Panc1 (cell line): ENCODE results near the gene NET1. TPM values are rescaled to one million over a fixed set of nuclear protein-coding genes. Genes with fewer than 3 reads are reported as not detected.

Experiments
- ATAC-seq: fragments of 200-7000 bp; cut with Tn5 transposase; 2 replicates; pipeline ENCODE4 v1.9.1; 2020; ENCODE audit warnings: mild to moderate bottlenecking, moderate library complexity
- BruUV-seq: library from RNA; stranded (reverse); fragments of 400-500 nt; replicated peaks from 2 replicates; lab custom pipeline; 2021; lab: Mats Ljungman, UMichigan
- CTCF ChIA-PET: fragments of 300-600 bp; sonication (Branson Sonifier 250); formaldehyde crosslinking; loops from one replicate; lab custom pipeline; 2022; ENCODE audit warnings: antibody characterized with exemption; lab: Charles Lee
- POLR2A ChIA-PET: fragments of 300-600 bp; sonication (Branson Sonifier 250); formaldehyde crosslinking; loops from one replicate; lab custom pipeline; 2022; ENCODE audit warnings: antibody characterized with exemption; lab: Charles Lee
- DNase-seq: peaks from one replicate; pipeline ENCODE4 v3.0.0-alpha.2; 2010; ENCODE audit warnings: low read depth, low spot score
- H3K27ac ChIP-seq: 2 replicates; pipeline ENCODE4 v1.5.1; 2011; ENCODE audit warnings: mild to moderate bottlenecking, low read length, inconsistent platforms
- H3K27me3 ChIP-seq: fragments of 200-500 bp; sonication (Bioruptor generic); 2 replicates; pipeline ENCODE4 v1.6.0; 2014; ENCODE audit warnings: low read length, inconsistent platforms; ENCODE audit not compliant: control insufficient read depth, insufficient read depth
- H3K36me3 ChIP-seq: fragments of 200-500 bp; sonication (Bioruptor generic); 2 replicates; pipeline ENCODE4 v1.5.1; 2014; ENCODE audit warnings: inconsistent platforms, mild to moderate bottlenecking, low read length, moderate library complexity; ENCODE audit not compliant: control insufficient read depth, insufficient read depth
- H3K4me1 ChIP-seq: 2 replicates; pipeline ENCODE4 v1.5.1; 2011; ENCODE audit warnings: inconsistent platforms, mild to moderate bottlenecking, low read length, moderate library complexity; ENCODE audit not compliant: control insufficient read depth, insufficient read depth
- H3K4me3 ChIP-seq, 2 experiments: 2 replicates each; pipeline ENCODE4 v1.5.1; 2011 to 2012; ENCODE audit warnings: low read depth in 2 of 2, low read length in 2 of 2, mild to moderate bottlenecking in 2 of 2, inconsistent platforms in 1 of 2, moderate library complexity in 1 of 2
- H3K9me3 ChIP-seq: fragments of 200-500 bp; sonication (Bioruptor generic); 2 replicates; pipeline ENCODE4 v1.5.1; 2014; ENCODE audit warnings: low read depth, mild to moderate bottlenecking, inconsistent platforms, low read length, moderate library complexity; ENCODE audit not compliant: control insufficient read depth, insufficient read depth
- POLR2AphosphoS5 ChIP-seq: IDR thresholded peaks from 2 replicates; pipeline ENCODE4 v1.6.1; 2012; ENCODE audit warnings: mild to moderate bottlenecking, low read depth, low read length, moderate library complexity
- SIN3A ChIP-seq: IDR thresholded peaks from 2 replicates; pipeline ENCODE4 v1.6.1; 2012; ENCODE audit warnings: low read depth, mild to moderate bottlenecking, low read length, moderate library complexity, borderline replicate concordance; ENCODE audit not compliant: insufficient read depth
- TCF7L2 ChIP-seq: IDR thresholded peaks from 2 replicates; pipeline ENCODE4 v1.6.1; 2011; ENCODE audit warnings: mild to moderate bottlenecking, low read depth, low read length, inconsistent platforms
- in situ Hi-C: cut with HindIII; loops from 2 replicates; pipeline ENCODE4 v1.10.0; 2016; ENCODE audit warnings: low sequenced_read_pairs, low pct_unique_long_range_greater_than_20kb
- intact Hi-C: fragments of 100-400 bp; cut with micrococcal nuclease; formaldehyde crosslinking; loops from one replicate; pipeline ENCODE4 v1.10.0; 2022; ENCODE audit not compliant: unreplicated experiment
- total RNA-seq: library from RNA; stranded (reverse); gene quantifications from one replicate; pipeline ENCODE4 v1.2.1, GENCODE V29; 2021; ENCODE audit not compliant: unreplicated experiment
- TF ChIP-seq, protein P1 (sequence below), 2 experiments: IDR thresholded peaks; 2 replicates each; pipeline ENCODE4 v1.6.1; 2011 to 2012; ENCODE audit warnings: low read depth in 2 of 2, control low read depth in 1 of 2, low read length in 1 of 2, mild to moderate bottlenecking in 1 of 2, moderate library complexity in 1 of 2; ENCODE audit not compliant: insufficient read depth in 1 of 2
- TF ChIP-seq, protein P2 (sequence below): fragments of 450-650 bp; IDR thresholded peaks from 2 replicates; pipeline ENCODE4 v1.5.1; 2017; ENCODE audit warnings: mild to moderate bottlenecking

The NET1 gene
- total RNA-seq, 1 experiment from 2014 or later: 28.6 TPM

DNA sequence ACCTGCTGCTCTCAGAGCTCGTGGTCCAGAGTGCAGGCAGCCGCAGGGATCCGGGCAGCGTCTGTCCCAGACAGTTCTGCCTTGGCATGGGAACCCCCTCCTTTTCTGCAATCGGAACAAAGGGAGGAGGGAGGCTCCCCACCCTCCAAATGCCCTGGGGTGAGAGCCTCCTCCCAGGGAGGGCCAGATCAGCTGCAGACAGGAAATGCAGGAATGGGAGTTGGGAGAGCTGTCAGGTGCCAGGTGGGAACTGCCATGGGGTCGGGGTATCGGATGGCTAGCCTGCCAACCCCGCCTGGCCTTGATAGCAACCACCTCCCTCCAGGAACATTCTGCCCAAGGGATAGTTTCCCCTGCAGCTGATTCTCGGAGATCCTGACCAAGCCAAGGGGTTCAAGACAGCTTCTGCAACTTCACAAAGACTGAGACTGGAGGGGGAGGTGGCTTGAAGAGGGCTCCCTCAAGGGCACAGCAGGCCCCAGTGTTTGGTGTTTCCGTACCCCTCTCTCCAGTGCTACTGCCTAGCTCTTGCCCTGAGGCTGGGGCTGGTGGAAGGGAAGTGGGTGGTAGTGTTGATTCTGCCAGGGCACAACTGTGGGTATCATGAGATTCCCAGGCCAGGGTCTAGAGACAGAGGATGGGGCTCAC lies 87.3 kb downstream of the NET1 start, which contains the start of gene CALML5:
Gene CALML5, minus strand, starts transcription at position 78 of the 648 bp plus-strand sequence. CDS start 132 bp downstream, outside the sequence.
- no peak for DNase-seq
- POLR2A ChIA-PET: no interaction called here
- Histone ChIP-seq H3K27me3 (no peaks in the 10 kb centered on the region), H3K36me3 (no peaks in the 10 kb centered on the region), H3K4me1 (no peaks in the 10 kb centered on the region), H3K4me3 (no peak within 1 kb of the TSS), H3K9me3 (no peaks in the 10 kb centered on the region), H3K27ac (no peak within 1 kb of the TSS)
- in situ Hi-C loops: no loop called here
- TF ChIP-seq, protein P1, sequence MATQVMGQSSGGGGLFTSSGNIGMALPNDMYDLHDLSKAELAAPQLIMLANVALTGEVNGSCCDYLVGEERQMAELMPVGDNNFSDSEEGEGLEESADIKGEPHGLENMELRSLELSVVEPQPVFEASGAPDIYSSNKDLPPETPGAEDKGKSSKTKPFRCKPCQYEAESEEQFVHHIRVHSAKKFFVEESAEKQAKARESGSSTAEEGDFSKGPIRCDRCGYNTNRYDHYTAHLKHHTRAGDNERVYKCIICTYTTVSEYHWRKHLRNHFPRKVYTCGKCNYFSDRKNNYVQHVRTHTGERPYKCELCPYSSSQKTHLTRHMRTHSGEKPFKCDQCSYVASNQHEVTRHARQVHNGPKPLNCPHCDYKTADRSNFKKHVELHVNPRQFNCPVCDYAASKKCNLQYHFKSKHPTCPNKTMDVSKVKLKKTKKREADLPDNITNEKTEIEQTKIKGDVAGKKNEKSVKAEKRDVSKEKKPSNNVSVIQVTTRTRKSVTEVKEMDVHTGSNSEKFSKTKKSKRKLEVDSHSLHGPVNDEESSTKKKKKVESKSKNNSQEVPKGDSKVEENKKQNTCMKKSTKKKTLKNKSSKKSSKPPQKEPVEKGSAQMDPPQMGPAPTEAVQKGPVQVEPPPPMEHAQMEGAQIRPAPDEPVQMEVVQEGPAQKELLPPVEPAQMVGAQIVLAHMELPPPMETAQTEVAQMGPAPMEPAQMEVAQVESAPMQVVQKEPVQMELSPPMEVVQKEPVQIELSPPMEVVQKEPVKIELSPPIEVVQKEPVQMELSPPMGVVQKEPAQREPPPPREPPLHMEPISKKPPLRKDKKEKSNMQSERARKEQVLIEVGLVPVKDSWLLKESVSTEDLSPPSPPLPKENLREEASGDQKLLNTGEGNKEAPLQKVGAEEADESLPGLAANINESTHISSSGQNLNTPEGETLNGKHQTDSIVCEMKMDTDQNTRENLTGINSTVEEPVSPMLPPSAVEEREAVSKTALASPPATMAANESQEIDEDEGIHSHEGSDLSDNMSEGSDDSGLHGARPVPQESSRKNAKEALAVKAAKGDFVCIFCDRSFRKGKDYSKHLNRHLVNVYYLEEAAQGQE (IDR thresholded peaks at IDR 0.05; ENCODE audit: insufficient read depth in 1 of 2, low read depth in 2 of 2, low read length in 1 of 2): no peak
- no peak for TF ChIP-seq POLR2AphosphoS5
- TF ChIP-seq, protein P2, sequence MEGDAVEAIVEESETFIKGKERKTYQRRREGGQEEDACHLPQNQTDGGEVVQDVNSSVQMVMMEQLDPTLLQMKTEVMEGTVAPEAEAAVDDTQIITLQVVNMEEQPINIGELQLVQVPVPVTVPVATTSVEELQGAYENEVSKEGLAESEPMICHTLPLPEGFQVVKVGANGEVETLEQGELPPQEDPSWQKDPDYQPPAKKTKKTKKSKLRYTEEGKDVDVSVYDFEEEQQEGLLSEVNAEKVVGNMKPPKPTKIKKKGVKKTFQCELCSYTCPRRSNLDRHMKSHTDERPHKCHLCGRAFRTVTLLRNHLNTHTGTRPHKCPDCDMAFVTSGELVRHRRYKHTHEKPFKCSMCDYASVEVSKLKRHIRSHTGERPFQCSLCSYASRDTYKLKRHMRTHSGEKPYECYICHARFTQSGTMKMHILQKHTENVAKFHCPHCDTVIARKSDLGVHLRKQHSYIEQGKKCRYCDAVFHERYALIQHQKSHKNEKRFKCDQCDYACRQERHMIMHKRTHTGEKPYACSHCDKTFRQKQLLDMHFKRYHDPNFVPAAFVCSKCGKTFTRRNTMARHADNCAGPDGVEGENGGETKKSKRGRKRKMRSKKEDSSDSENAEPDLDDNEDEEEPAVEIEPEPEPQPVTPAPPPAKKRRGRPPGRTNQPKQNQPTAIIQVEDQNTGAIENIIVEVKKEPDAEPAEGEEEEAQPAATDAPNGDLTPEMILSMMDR: no peak
- TF ChIP-seq SIN3A: no peak
- no peak for TF ChIP-seq TCF7L2
- no peak for ATAC-seq
- BruUV-seq: no TSS peak
- intact Hi-C loops: no loop called here
- CTCF ChIA-PET: no interaction called here

DNA sequence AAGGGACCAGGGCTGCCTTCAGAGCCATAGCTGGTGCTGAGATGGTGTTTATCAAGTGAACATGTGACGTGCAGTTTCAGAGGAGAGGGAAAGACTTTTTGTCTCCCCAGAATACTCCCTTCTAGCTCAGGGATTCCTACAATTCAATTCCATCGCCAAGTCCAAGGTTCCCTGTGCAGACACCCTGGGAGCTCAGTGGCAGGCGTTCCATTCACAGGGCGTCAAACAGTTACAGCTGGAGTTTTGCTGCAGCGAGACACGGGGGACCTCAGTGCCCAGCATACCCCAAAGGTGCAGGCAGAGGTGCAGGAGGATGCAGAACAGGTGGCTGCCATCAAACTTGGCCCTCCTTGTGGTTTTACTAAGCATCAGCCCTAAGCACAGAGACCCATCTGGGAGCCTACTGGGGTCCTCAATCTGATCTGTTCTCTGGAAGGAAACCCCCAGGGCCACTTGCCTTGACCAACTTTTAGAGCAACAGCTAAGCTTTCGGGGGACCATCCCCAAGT lies 87.9 kb downstream of the NET1 start:
- BruUV-seq: no TSS peak
- ChIA-PET POLR2A (no interaction called here), CTCF (interaction anchor here (1.1 kb wide), 1 partner anchor 128 kb away, joined by 3 read pairs; no protein-coding TSS in a partner anchor)
- no peak for ATAC-seq
- DNase-seq: no peak
- H3K9me3 ChIP-seq: no peaks in the 10 kb centered on the region
- in situ Hi-C loops (no loop called here), intact Hi-C loops (no loop called here)
- H3K27ac ChIP-seq: no peak overlapping the region
- no peaks in the 10 kb centered on the region for H3K36me3 ChIP-seq
- TF ChIP-seq, protein P2: no peak
- TF ChIP-seq TCF7L2: no peak
- no peak for TF ChIP-seq POLR2AphosphoS5
- no peak for TF ChIP-seq SIN3A
- TF ChIP-seq, protein P1 (IDR thresholded peaks at IDR 0.05; ENCODE audit: insufficient read depth in 1 of 2, low read depth in 2 of 2, low read length in 1 of 2): no peak
- no peaks in the 10 kb centered on the region for H3K4me1 ChIP-seq
- no peaks in the 10 kb centered on the region for H3K27me3 ChIP-seq
- no peak overlapping the region for H3K4me3 ChIP-seq
